BLaER1 treated with 17β-estradiol and CSF1 and Interleukin-3, amounts not matched to agents 10 nM and 100 nM (cell line): ENCODE measurements around the gene ANO8.

Source experiments
- H3K27ac ChIP-seq, 11 experiments: shearing (Covaris generic); formaldehyde crosslinking; 2 replicates each; pipeline ENCODE4 v1.8.1; 2022
- H3K27me3 ChIP-seq, 11 experiments: shearing (Covaris generic); formaldehyde crosslinking; 2 replicates each; pipeline ENCODE4 v1.8.1; 2022
- H3K36me3 ChIP-seq, 11 experiments: shearing (Covaris generic); formaldehyde crosslinking; 2 replicates each; pipeline ENCODE4 v1.8.1; 2022
- H3K4me1 ChIP-seq, 10 experiments: shearing (Covaris generic); formaldehyde crosslinking; 2 replicates each; pipeline ENCODE4 v1.8.1; 2022
- H3K4me2 ChIP-seq, 11 experiments: shearing (Covaris generic); formaldehyde crosslinking; 2 replicates each; pipeline ENCODE4 v1.8.1; 2022
- H3K4me3 ChIP-seq, 10 experiments: shearing (Covaris generic); formaldehyde crosslinking; 2 replicates each; pipeline ENCODE4 v1.8.1; 2022
- H3K9ac ChIP-seq, 11 experiments: shearing (Covaris generic); formaldehyde crosslinking; 2 replicates each; pipeline ENCODE4 v1.8.1; 2022
- H3K9me3 ChIP-seq, 11 experiments: shearing (Covaris generic); formaldehyde crosslinking; replicated peaks in 1 of 11; 2 replicates each; pipeline ENCODE4 v1.8.1; 2022
- H4K20me1 ChIP-seq, 11 experiments: shearing (Covaris generic); formaldehyde crosslinking; 2 replicates each; pipeline ENCODE4 v1.8.1; 2022
- Cebpa-rat ChIP-seq, 11 experiments: shearing (Covaris generic); IDR thresholded peaks; 2 replicates each; pipeline ENCODE4 v1.8.1; 2022

ANO8 gene

GRCh38 chr19:17332677-17333581, 1.7 kb downstream of the ANO8 start:
- peak overlapping the region in 10 of 11 experiments; percentile 10 to 100 (median 34); a peak in 14 of 22 replicates for H3K4me2 ChIP-seq
- H3K4me3 ChIP-seq = no peak overlapping the region
- H3K9me3 ChIP-seq = peaks cover 0 to 9% (median 6%) of the 10 kb centered on the region in 11 experiments; a peak in 13 of 22 replicates
- no peak for TF ChIP-seq Cebpa-rat (IDR thresholded peaks at IDR 0.05)
- H3K27ac ChIP-seq = no peak overlapping the region
- peaks cover 15 to 29% (median 20%) of the 10 kb centered on the region in 11 experiments; a peak in 21 of 22 replicates for H3K27me3 ChIP-seq
- H3K4me1 ChIP-seq = peaks cover 50 to 63% (median 61%) of the 10 kb centered on the region in 10 experiments
- peaks cover 0 to 26% (median 12%) of the 10 kb centered on the region in 11 experiments; a peak in 14 of 22 replicates for H4K20me1 ChIP-seq
- peaks cover 7 to 35% (median 12%) of the 10 kb centered on the region in 11 experiments; a peak in 18 of 22 replicates for H3K36me3 ChIP-seq
- H3K9ac ChIP-seq = no peak overlapping the region

GRCh38 chr19:17332360-17332676, 2.3 kb downstream of the ANO8 start:
- no peak for TF ChIP-seq Cebpa-rat (IDR thresholded peaks at IDR 0.05)
- Histone ChIP-seq H3K9ac (no peak overlapping the region), H4K20me1 (peaks cover 0 to 32% (median 15%) of the 10 kb centered on the region in 11 experiments; a peak in 15 of 22 replicates), H3K4me2 (peak overlapping the region in 2 of 11 experiments; percentile 35 to 89; a peak in 3 of 22 replicates), H3K4me1 (peaks cover 47 to 66% (median 60%) of the 10 kb centered on the region in 10 experiments), H3K36me3 (peaks cover 7 to 40% (median 12%) of the 10 kb centered on the region in 11 experiments; a peak in 18 of 22 replicates), H3K9me3 (peaks cover 0 to 9% (median 6%) of the 10 kb centered on the region in 11 experiments; a peak in 13 of 22 replicates), H3K27me3 (peaks cover 15 to 29% (median 20%) of the 10 kb centered on the region in 11 experiments; a peak in 21 of 22 replicates), H3K27ac (no peak overlapping the region), H3K4me3 (no peak overlapping the region)

DNA sequence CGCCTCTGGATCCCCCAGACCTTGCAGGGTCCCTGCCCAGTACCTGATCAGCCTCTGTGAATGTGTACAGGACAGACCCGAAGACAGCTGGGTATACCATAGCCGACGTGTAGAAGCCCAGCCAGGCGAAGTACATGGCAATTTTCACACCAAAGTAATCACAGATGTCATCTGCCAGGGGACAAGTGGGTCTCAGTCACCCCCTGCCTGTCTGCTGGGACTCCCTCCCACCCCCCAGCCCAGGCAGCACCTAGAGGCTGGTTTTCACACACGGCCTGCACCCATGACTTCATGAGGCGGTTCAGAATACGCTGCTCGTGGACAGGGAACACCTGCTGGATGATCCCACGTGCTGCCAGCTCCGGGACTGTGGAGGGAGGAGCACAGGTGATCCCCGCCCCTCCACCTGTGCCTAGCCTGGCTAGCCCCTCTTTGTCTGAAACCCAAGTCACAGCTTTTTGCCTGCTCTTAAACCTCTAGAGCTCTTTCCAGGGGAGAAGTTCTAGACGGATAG, 3.6 kb downstream of the ANO8 start:
- H3K4me1 ChIP-seq = peaks cover 46 to 75% (median 57%) of the 10 kb centered on the region in 10 experiments
- no peak for TF ChIP-seq Cebpa-rat (IDR thresholded peaks at IDR 0.05)

GRCh38 chr19:17330262-17331044, 4.2 kb downstream of the ANO8 start:
- Histone ChIP-seq H3K4me2 (peak overlapping the region in 10 of 11 experiments; percentile 75 to 95 (median 92); a peak in 18 of 22 replicates), H3K4me1 (peaks cover 40 to 71% (median 51%) of the 10 kb centered on the region in 10 experiments), H4K20me1 (peaks cover 0 to 48% (median 21%) of the 10 kb centered on the region in 11 experiments; a peak in 15 of 22 replicates), H3K4me3 (no peak overlapping the region), H3K27me3 (peaks cover 15 to 29% (median 20%) of the 10 kb centered on the region in 11 experiments; a peak in 21 of 22 replicates), H3K27ac (no peak overlapping the region), H3K36me3 (peaks cover 7 to 58% (median 12%) of the 10 kb centered on the region in 11 experiments; a peak in 18 of 22 replicates), H3K9me3 (peaks cover 0 to 9% (median 6%) of the 10 kb centered on the region in 11 experiments; a peak in 13 of 22 replicates), H3K9ac (no peak overlapping the region; a peak in 3 of 22 replicates)
- TF ChIP-seq Cebpa-rat (IDR thresholded peaks at IDR 0.05) = no peak

More for the DNA sequence above, 3.6 kb downstream of the ANO8 start:
- H3K4me2 ChIP-seq = peak overlapping the region in 3 of 11 experiments; percentile 93 to 95 (median 93); a peak in 3 of 22 replicates
- peaks cover 0 to 9% (median 6%) of the 10 kb centered on the region in 11 experiments; a peak in 13 of 22 replicates for H3K9me3 ChIP-seq
- no peak overlapping the region; a peak in 1 of 22 replicates for H3K9ac ChIP-seq
- H3K27me3 ChIP-seq = peaks cover 15 to 29% (median 20%) of the 10 kb centered on the region in 11 experiments; a peak in 21 of 22 replicates
- H3K27ac ChIP-seq = no peak overlapping the region
- H3K36me3 ChIP-seq = peaks cover 7 to 52% (median 12%) of the 10 kb centered on the region in 11 experiments; a peak in 18 of 22 replicates
- no peak overlapping the region for H3K4me3 ChIP-seq
- H4K20me1 ChIP-seq = peaks cover 0 to 44% (median 21%) of the 10 kb centered on the region in 11 experiments; a peak in 15 of 22 replicates

GRCh38 chr19:17329366-17330261, 5.0 kb downstream of the ANO8 start:
- no peak for TF ChIP-seq Cebpa-rat (IDR thresholded peaks at IDR 0.05)
- H3K9me3 ChIP-seq = peaks cover 0 to 9% (median 6%) of the 10 kb centered on the region in 11 experiments; a peak in 13 of 22 replicates
- H3K4me2 ChIP-seq = peak overlapping the region; percentile 75 to 95 (median 92)
- peak overlapping the region in 7 of 10 experiments; percentile 6 to 54 (median 28); a peak in 5 of 20 replicates for H3K4me3 ChIP-seq
- peak overlapping the region in 7 of 11 experiments; percentile 21 to 70 (median 41); a peak in 7 of 22 replicates for H3K9ac ChIP-seq
- peaks cover 8 to 67% (median 14%) of the 10 kb centered on the region in 11 experiments; a peak in 18 of 22 replicates for H3K36me3 ChIP-seq
- H3K27ac ChIP-seq = no peak overlapping the region; a peak in 1 of 22 replicates
- H3K4me1 ChIP-seq = peaks cover 36 to 64% (median 45%) of the 10 kb centered on the region in 10 experiments
- H3K27me3 ChIP-seq = peaks cover 15 to 29% (median 20%) of the 10 kb centered on the region in 11 experiments; a peak in 21 of 22 replicates
- H4K20me1 ChIP-seq = peaks cover 0 to 56% (median 27%) of the 10 kb centered on the region in 11 experiments; a peak in 16 of 22 replicates

GRCh38 chr19:17328517-17329365, 5.9 kb downstream of the ANO8 start:
- Histone ChIP-seq H3K4me1 (peaks cover 33 to 65% (median 49%) of the 10 kb centered on the region in 10 experiments), H3K36me3 (peaks cover 8 to 70% (median 15%) of the 10 kb centered on the region in 11 experiments; a peak in 18 of 22 replicates), H3K4me2 (peak overlapping the region; percentile 79 to 95 (median 92)), H4K20me1 (peaks cover 0 to 62% (median 27%) of the 10 kb centered on the region in 11 experiments; a peak in 16 of 22 replicates), H3K9me3 (peaks cover 0 to 9% (median 6%) of the 10 kb centered on the region in 11 experiments; a peak in 13 of 22 replicates), H3K4me3 (peak overlapping the region; percentile 18 to 54 (median 44); a peak in 13 of 20 replicates), H3K27me3 (peaks cover 15 to 29% (median 20%) of the 10 kb centered on the region in 11 experiments; a peak in 21 of 22 replicates), H3K27ac (peak overlapping the region in 3 of 11 experiments; percentile 27 to 59 (median 47); a peak in 4 of 22 replicates), H3K9ac (peak overlapping the region; percentile 21 to 70 (median 50); a peak in 17 of 22 replicates)
- no peak for TF ChIP-seq Cebpa-rat (IDR thresholded peaks at IDR 0.05)
